Left lung (tissue), 10 donors: ENCODE data around the gene GINS2. TPM values are rescaled to one million over a fixed set of nuclear protein-coding genes. Genes with fewer than 3 reads are reported as not detected.
A peak's percentile ranks its signal among the peaks of the same experiment; 100 is the strongest.

ENCODE experiments used
- ATAC-seq: fragments of 200-7000 bp; cut with Tn5 transposase; one replicate; pipeline ENCODE4 v1.9.1; 2020; ENCODE audit warnings: moderate library complexity
- DNase-seq, 4 donors: peaks; one replicate each; pipeline ENCODE4 v3.0.0-alpha.2; 2013 to 2020
- H3K27ac ChIP-seq, 2 donors: fragments of 200-600 bp; sonication (generic) in 1 of 2; one replicate each; pipeline versions ENCODE4 v1.5.0 to v1.8.0; 2020 to 2021
- H3K27me3 ChIP-seq, 2 donors: fragments of 200-600 bp; sonication (generic) in 1 of 2; one replicate each; pipeline versions ENCODE4 v1.5.0 to v1.8.0; 2020 to 2021
- H3K36me3 ChIP-seq, 2 donors: fragments of 200-600 bp; sonication (generic) in 1 of 2; one replicate each; pipeline versions ENCODE4 v1.5.0 to v1.8.0; 2020 to 2021
- H3K4me1 ChIP-seq, 2 donors: fragments of 200-600 bp; one replicate each; pipeline ENCODE4 v1.8.0; 2021
- H3K4me3 ChIP-seq, 2 donors: fragments of 200-600 bp; sonication (generic) in 1 of 2; one replicate each; pipeline versions ENCODE4 v1.5.0 to v1.8.0; 2020 to 2021; ENCODE audit warnings: mild to moderate bottlenecking in 1 of 2
- H3K9me3 ChIP-seq, 2 donors: fragments of 200-600 bp; sonication (generic) in 1 of 2; one replicate each; pipeline versions ENCODE4 v1.5.0 to v1.8.0; 2020 to 2021
- CTCF ChIP-seq, 2 donors: fragments of 200-600 bp; sonication (generic) in 1 of 2; IDR thresholded peaks; one replicate each; pipeline versions ENCODE4 v1.5.0 to v1.8.0; 2021; ENCODE audit warnings: antibody characterized with exemption in 2 of 2
- intact Hi-C, 2 donors: fragments of 100-400 bp; cut with DNase I; formaldehyde crosslinking; loops; one replicate each; pipeline versions ENCODE4 v1.11.2 to v1.14.2; 2022
- polyA plus RNA-seq, 6 donors: library from polyadenylated mRNA; unstranded; fragments of 120-200 nt; gene quantifications; one replicate each; pipeline ENCODE4 v1.2.1, GENCODE V29; 2013; ENCODE audit not compliant: insufficient read length in 6 of 6
- total RNA-seq, 2 donors: library from RNA; stranded (reverse); fragmentation: NEBNext Ultra II Directional; extraction: Animal tissue kit (Norgen Biotek cat#: 25700); gene quantifications; one replicate each; pipeline ENCODE4 v1.2.1, GENCODE V29; 2021
- donor health status: DM: no; HTN: yes; CAD: no.
- donor health status: DM: no; HTN: no; CAD: no.

GINS2 gene
- total and polyA plus RNA-seq, 8 donors: 4.2 to 17.4 (median 13.8) TPM

GRCh38 chr16:85689285-85689949, 663 bp upstream of the GINS2 start:
- peak overlapping the region; percentile 70 to 76 for H3K4me3 ChIP-seq
- peaks cover 0 to 13% of the 10 kb centered on the region in 2 donors for H3K27me3 ChIP-seq
- ATAC-seq (peak; percentile 20), DNase-seq (peak in 1 of 4 donors; percentile 26)
- intact Hi-C loops: no loop called here
- no peaks in the 10 kb centered on the region for H3K36me3 ChIP-seq
- no peak for TF ChIP-seq CTCF (IDR thresholded peaks at IDR 0.05)
- no peaks in the 10 kb centered on the region for H3K9me3 ChIP-seq
- H3K27ac ChIP-seq: no peak overlapping the region
- H3K4me1 ChIP-seq: peaks cover 10 to 21% of the 10 kb centered on the region in 2 donors

GRCh38 chr16:85687651-85688471, 893 bp downstream of the GINS2 start:
- TF ChIP-seq CTCF (IDR thresholded peaks at IDR 0.05): no peak
- intact Hi-C loops: no loop called here
- Histone ChIP-seq H3K4me1 (peaks cover 10 to 21% of the 10 kb centered on the region in 2 donors), H3K36me3 (no peaks in the 10 kb centered on the region), H3K27me3 (peaks cover 0 to 11% of the 10 kb centered on the region in 2 donors), H3K27ac (no peak overlapping the region), H3K4me3 (peak overlapping the region; percentile 70 to 76), H3K9me3 (no peaks in the 10 kb centered on the region)
- ATAC-seq (no peak), DNase-seq (no peak)

- H3K27me3 ChIP-seq: peaks cover 0 to 11% of the 10 kb centered on the region in 2 donors
- no peak for DNase-seq
- no peak for ATAC-seq
- intact Hi-C loops: no loop called here
- H3K4me3 ChIP-seq: no peak overlapping the region
- no peaks in the 10 kb centered on the region for H3K9me3 ChIP-seq
- TF ChIP-seq CTCF (IDR thresholded peaks at IDR 0.05): no peak
- no peaks in the 10 kb centered on the region for H3K36me3 ChIP-seq
- H3K4me1 ChIP-seq: peaks cover 10 to 21% of the 10 kb centered on the region in 2 donors
- no peak overlapping the region for H3K27ac ChIP-seq
These were observed 1.7 kb downstream of the GINS2 start for GRCh38 chr16:85686912-85687591.

- DNase-seq: no peak
- Histone ChIP-seq H3K4me3 (no peak overlapping the region), H3K9me3 (no peaks in the 10 kb centered on the region), H3K27ac (no peak overlapping the region), H3K36me3 (peaks cover 0 to 9% of the 10 kb centered on the region in 2 donors), H3K27me3 (peaks cover 0 to 11% of the 10 kb centered on the region in 2 donors), H3K4me1 (peaks cover 10 to 21% of the 10 kb centered on the region in 2 donors)
- TF ChIP-seq CTCF (IDR thresholded peaks at IDR 0.05): no peak
- intact Hi-C loops: no loop called here
- no peak for ATAC-seq
These were observed 3.5 kb downstream of the GINS2 start for GRCh38 chr16:85685251-85685650.

GRCh38 chr16:85683363-85683762, 5.4 kb downstream of the GINS2 start:
- intact Hi-C loops: no loop called here
- no peak for DNase-seq
- Histone ChIP-seq H3K4me1 (peaks cover 4 to 12% of the 10 kb centered on the region in 2 donors), H3K36me3 (peaks cover 0 to 11% of the 10 kb centered on the region in 2 donors), H3K4me3 (no peak overlapping the region), H3K9me3 (no peaks in the 10 kb centered on the region), H3K27ac (no peak overlapping the region), H3K27me3 (no peaks in the 10 kb centered on the region)
- no peak for ATAC-seq
- no peak for TF ChIP-seq CTCF (IDR thresholded peaks at IDR 0.05)
